B cell (primary cell): ENCODE measurements around the gene SLC8A3.

Source experiments
- CTCF ChIP-seq: fragments of 200-600 bp; IDR thresholded peaks from one replicate; pipeline ENCODE4 v1.8.0; 2022; ENCODE audit warnings: antibody characterized with exemption, mild to moderate bottlenecking
- EZH2 ChIP-seq: IDR thresholded peaks from 2 replicates; pipeline ENCODE4 v1.6.1; 2012; ENCODE audit warnings: borderline replicate concordance, low read depth, mild to moderate bottlenecking, moderate library complexity, low read length; ENCODE audit not compliant: insufficient read depth, poor library complexity, severe bottlenecking

DNA sequence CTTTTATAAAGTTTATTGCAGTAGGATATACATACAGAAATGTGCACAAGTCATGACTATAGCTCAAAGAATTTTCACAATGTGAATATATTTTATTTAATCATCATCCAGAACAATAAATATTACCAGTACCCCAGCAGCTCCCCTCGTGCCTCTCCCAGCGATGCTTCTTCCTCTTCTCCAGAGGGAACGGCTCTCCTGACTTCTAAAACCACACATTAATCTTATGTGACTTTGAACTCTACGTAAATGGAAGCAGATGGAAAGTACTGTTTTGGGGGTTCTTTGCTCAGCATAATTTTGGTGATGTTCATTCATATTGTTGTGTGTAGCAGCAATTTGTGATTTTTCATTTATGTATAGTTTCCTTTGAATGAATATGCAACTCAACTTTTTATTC, 4.6 kb upstream of the SLC8A3 start:
- TF ChIP-seq CTCF, result no peak
- TF ChIP-seq EZH2, result no peak
